SU-DHL-6 (cell line): Measurements from ENCODE around the gene B3GALT6.

ENCODE experiments used
- H2AFZ ChIP-seq: fragments of 200-600 bp; sonication (generic); 2 replicates; pipeline ENCODE4 v1.6.1; 2014; ENCODE audit warnings: low read depth, mild to moderate bottlenecking, moderate library complexity, mixed read lengths, antibody characterized with exemption, low read length; ENCODE audit not compliant: severe bottlenecking
- H3F3A ChIP-seq: fragments of 200-600 bp; shearing (Covaris generic); 2 replicates; pipeline ENCODE4 v1.6.0; 2016; ENCODE audit warnings: antibody characterized with exemption, mild to moderate bottlenecking; ENCODE audit not compliant: insufficient read depth
- H3K27ac ChIP-seq: fragments of 200-600 bp; sonication (generic); 2 replicates; pipeline ENCODE4 v1.5.1; 2016; ENCODE audit warnings: low read depth, mild to moderate bottlenecking, low read length, moderate library complexity, mixed read lengths
- H3K27me3 ChIP-seq: fragments of 200-600 bp; sonication (generic), shearing (Covaris generic); 2 replicates; pipeline ENCODE4 v1.6.0; 2014; ENCODE audit warnings: mild to moderate bottlenecking, low read length
- H3K36me3 ChIP-seq: fragments of 200-600 bp; sonication (generic); 2 replicates; pipeline ENCODE4 v1.6.1; 2014; ENCODE audit warnings: mild to moderate bottlenecking, low read length, mixed read lengths
- H3K4me2 ChIP-seq: fragments of 300-600, 200-600 bp; shearing (Covaris generic), sonication (generic); 2 replicates; pipeline ENCODE4 v1.6.0; 2014; ENCODE audit warnings: low read length, low read depth, mild to moderate bottlenecking; ENCODE audit not compliant: poor library complexity, severe bottlenecking
- H3K4me3 ChIP-seq: fragments of 200-600 bp; sonication (generic); 2 replicates; pipeline ENCODE4 v1.5.1; 2014; ENCODE audit warnings: antibody characterized with exemption, low read length, mild to moderate bottlenecking, mixed read lengths; ENCODE audit not compliant: insufficient read depth, poor library complexity, severe bottlenecking
- H3K79me2 ChIP-seq: fragments of 200-600 bp; sonication (generic); 2 replicates; pipeline ENCODE4 v1.6.1; 2014; ENCODE audit warnings: mild to moderate bottlenecking, low read length, moderate library complexity; ENCODE audit not compliant: insufficient read depth
- H3K9ac ChIP-seq: fragments of 200-600 bp; sonication (generic); 2 replicates; pipeline ENCODE4 v1.7.0; 2014; ENCODE audit warnings: mild to moderate bottlenecking, low read length
- H3K9me2 ChIP-seq: fragments of 200-600 bp; sonication (generic); replicated peaks from 2 replicates; pipeline ENCODE4 v1.6.1; 2014; ENCODE audit warnings: low read length; ENCODE audit not compliant: insufficient read depth
- H3K9me3 ChIP-seq: fragments of 200-600 bp; sonication (generic); 2 replicates; pipeline ENCODE4 v1.6.1; 2014; ENCODE audit warnings: low read length, mixed read lengths; ENCODE audit not compliant: insufficient read depth
- H4K20me1 ChIP-seq: fragments of 200-600 bp; sonication (generic); 2 replicates; pipeline ENCODE4 v1.6.1; 2014; ENCODE audit warnings: low read depth, mild to moderate bottlenecking, antibody characterized with exemption, low read length, moderate library complexity, mixed read lengths
- CTCF ChIP-seq: fragments of 200-600 bp; sonication (generic); IDR thresholded peaks from one replicate; pipeline ENCODE4 v1.5.1; 2017; ENCODE audit warnings: antibody characterized with exemption, mild to moderate bottlenecking, low read length, moderate library complexity; ENCODE audit not compliant: insufficient read depth, poor library complexity, severe bottlenecking
- EZH2phosphoT487 ChIP-seq: fragments of 200-600 bp; sonication (generic), shearing (Covaris generic); conservative IDR thresholded peaks from 2 replicates; pipeline ENCODE4 v1.6.1; 2018; ENCODE audit warnings: mild to moderate bottlenecking, antibody characterized with exemption, low read length, moderate library complexity, mixed read lengths

Gene B3GALT6

GRCh38 chr1:1200876-1201810, 30.9 kb upstream of the B3GALT6 start:
- Histone ChIP-seq H3K79me2 (no peaks in the 10 kb centered on the region), H3K4me3 (no peak overlapping the region), H4K20me1 (no peaks in the 10 kb centered on the region), H3F3A (no peaks in the 10 kb centered on the region), H3K27me3 (no peaks in the 10 kb centered on the region), H3K36me3 (no peaks in the 10 kb centered on the region), H3K4me2 (no peak overlapping the region), H3K9me3 (no peaks in the 10 kb centered on the region), H3K9me2 (no peaks in the 10 kb centered on the region), H3K9ac (no peak overlapping the region), H3K27ac (no peak overlapping the region), H2AFZ (no peak overlapping the region)
- TF ChIP-seq CTCF = no peak
- no peak for TF ChIP-seq EZH2phosphoT487

DNA sequence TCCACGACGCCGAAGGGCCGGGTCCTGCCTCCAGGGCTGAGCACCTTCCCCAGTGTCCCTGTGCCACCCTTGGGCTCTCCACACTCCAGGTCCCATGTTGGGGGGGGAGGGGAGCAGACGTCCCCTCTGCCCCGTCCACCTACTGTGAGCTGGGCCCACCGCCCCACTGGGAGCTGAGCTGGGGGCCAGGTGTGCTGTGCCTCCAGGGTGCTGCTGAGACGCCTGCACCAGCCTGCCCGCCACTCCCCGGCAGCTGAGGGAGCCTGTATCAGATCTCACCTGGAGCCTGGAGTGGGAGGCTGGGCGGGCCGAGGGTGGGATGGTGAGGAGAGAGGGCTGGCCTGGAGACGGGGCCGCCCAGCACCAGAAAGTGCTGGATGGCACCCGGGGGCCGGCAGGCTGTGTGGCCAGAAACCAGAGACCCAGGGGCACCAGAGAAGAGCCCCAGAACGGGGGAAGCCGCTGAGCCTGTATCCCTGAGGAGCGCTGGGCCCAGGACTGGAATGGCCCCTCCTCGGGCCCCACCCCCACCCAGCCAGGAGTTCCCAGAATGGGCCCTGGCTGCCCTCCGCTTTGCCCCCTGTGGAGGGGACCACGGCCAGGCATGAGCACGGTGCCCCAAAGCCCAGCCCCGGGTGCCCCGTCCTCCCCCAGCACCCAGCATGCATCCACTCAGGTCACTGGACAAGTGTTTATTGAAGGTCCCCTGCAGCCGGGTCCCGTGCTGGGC, 29.0 kb upstream of the B3GALT6 start:
- no peaks in the 10 kb centered on the region for H3K27me3 ChIP-seq
- no peaks in the 10 kb centered on the region for H3K9me3 ChIP-seq
- H3K9ac ChIP-seq = no peak overlapping the region
- H2AFZ ChIP-seq = no peak overlapping the region
- no peaks in the 10 kb centered on the region for H3K79me2 ChIP-seq
- no peak overlapping the region for H3K4me3 ChIP-seq
- no peak overlapping the region for H3K4me2 ChIP-seq
- no peak overlapping the region for H3K27ac ChIP-seq
- TF ChIP-seq CTCF (no peak), EZH2phosphoT487 (no peak)
- H3K36me3 ChIP-seq = no peaks in the 10 kb centered on the region
- H3F3A ChIP-seq = no peaks in the 10 kb centered on the region
- H3K9me2 ChIP-seq = no peaks in the 10 kb centered on the region
- no peaks in the 10 kb centered on the region for H4K20me1 ChIP-seq

DNA sequence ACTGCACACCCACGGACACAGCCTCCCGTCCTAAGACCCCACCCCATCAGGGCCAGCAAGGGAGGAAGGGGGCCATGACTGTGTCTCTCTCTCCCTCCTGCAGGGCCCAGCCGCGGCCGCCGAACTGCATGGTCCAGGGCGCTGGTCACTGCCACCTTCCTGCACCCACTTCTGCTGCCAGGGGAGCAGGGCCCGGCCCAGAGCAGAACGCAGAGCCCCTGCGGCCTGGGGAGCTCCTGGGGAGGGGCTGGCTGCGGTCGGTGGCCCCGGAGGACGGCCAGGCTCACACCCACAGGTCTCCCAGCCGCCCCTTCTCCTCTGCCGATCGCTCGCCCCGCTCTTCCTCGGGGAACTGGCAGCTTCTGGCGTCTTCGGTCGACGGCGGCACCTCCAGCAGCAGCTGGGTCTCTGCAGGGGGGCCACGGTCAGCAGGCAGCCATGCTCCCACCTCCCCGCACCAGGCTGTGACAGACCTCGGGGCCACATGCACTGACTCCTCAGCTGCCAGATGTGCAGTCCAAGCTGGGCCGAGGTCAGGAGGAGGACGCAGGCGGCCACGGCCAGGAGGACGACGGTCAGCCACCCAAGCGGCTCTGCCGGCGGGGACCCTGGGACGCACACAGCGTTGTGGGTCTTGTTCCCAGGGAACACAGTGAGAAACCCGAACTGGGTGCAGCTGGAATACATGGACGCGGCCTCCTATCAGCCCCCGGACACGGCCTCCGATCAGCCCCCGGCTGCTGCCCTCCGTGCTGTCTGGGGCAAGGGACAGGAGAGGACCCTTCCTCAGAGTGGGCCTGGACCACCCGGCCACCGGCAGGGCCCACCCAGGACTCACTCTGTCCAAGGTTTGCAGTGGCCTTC, 28.2 kb upstream of the B3GALT6 start:
- Histone ChIP-seq H3K27ac (no peak overlapping the region), H3K36me3 (no peaks in the 10 kb centered on the region), H3K4me3 (no peak overlapping the region), H2AFZ (no peak overlapping the region), H3F3A (no peaks in the 10 kb centered on the region), H3K9me3 (no peaks in the 10 kb centered on the region), H3K9me2 (no peaks in the 10 kb centered on the region), H3K9ac (no peak overlapping the region), H3K27me3 (no peaks in the 10 kb centered on the region), H3K79me2 (no peaks in the 10 kb centered on the region), H3K4me2 (no peak overlapping the region), H4K20me1 (no peaks in the 10 kb centered on the region)
- TF ChIP-seq CTCF = no peak
- TF ChIP-seq EZH2phosphoT487 = no peak
